H1 (cell line): ENCODE data around the gene ICAM5.

Experiments used
- CTCF ChIP-seq, 3 experiments: IDR thresholded peaks; 1 replicate in 2 of 3; 2 replicates in 1 of 3; pipeline versions ENCODE4 v1.5.1 to v1.6.1; 2011; ENCODE audit warnings: low read length in 3 of 3, mild to moderate bottlenecking in 3 of 3, inconsistent platforms in 2 of 3, low read depth in 1 of 3, moderate library complexity in 1 of 3; ENCODE audit not compliant: insufficient read depth in 1 of 3; ENCODE audit errors: control extremely low read depth in 1 of 3
- EZH2 ChIP-seq: fragments of 200-600 bp; sonication (generic); IDR thresholded peaks from 2 replicates; pipeline ENCODE4 v1.7.1; 2012; ENCODE audit warnings: low read depth, mild to moderate bottlenecking, moderate library complexity, low read length, inconsistent platforms; ENCODE audit not compliant: severe bottlenecking
- JUND ChIP-seq: IDR thresholded peaks from 2 replicates; pipeline ENCODE4 v1.6.1; 2011; ENCODE audit warnings: mild to moderate bottlenecking, improper control_type of control experiment, low read length
- RFX5 ChIP-seq: IDR thresholded peaks from 2 replicates; pipeline ENCODE4 v1.6.1; 2011; ENCODE audit warnings: low read depth, low read length, improper control_type of control experiment, borderline replicate concordance

- TF ChIP-seq RFX5 (no peak), JUND (no peak), EZH2 (no peak), CTCF (IDR thresholded peaks at IDR 0.05; ENCODE audit: control extremely low read depth in 1 of 3, insufficient read depth in 1 of 3, low read depth in 1 of 3, low read length in 3 of 3) (no peak)
Measured at GRCh38 chr19:10260141-10260584, 29.6 kb upstream of the ICAM5 start.
